HFFc6 (cell line): Measurements from ENCODE around the gene CCL20. TPM values are rescaled to one million over a fixed set of nuclear protein-coding genes. Genes with fewer than 3 reads are reported as not detected.

Experiments used
- DNase-seq: peaks from one replicate; pipeline ENCODE4 v3.0.0-alpha.2; 2018
- H3K27ac Mint-ChIP-seq: 2 replicates; pipeline ENCODE4 v1.8.0; 2020; ENCODE audit warnings: mild to moderate bottlenecking, mixed read lengths
- H3K27me3 Mint-ChIP-seq: 2 replicates; pipeline ENCODE4 v1.8.0; 2021; ENCODE audit warnings: mild to moderate bottlenecking, moderate library complexity, mixed read lengths; ENCODE audit not compliant: insufficient read depth
- H3K36me3 Mint-ChIP-seq: 2 replicates; pipeline ENCODE4 v1.8.0; 2021; ENCODE audit warnings: low read depth, mixed read lengths
- H3K4me1 Mint-ChIP-seq: 2 replicates; pipeline ENCODE4 v1.8.0; 2020; ENCODE audit warnings: low read depth, mixed read lengths
- H3K4me3 Mint-ChIP-seq: 2 replicates; pipeline ENCODE4 v1.8.0; 2020; ENCODE audit warnings: mild to moderate bottlenecking, moderate library complexity, mixed read lengths
- H3K9me3 Mint-ChIP-seq: 2 replicates; pipeline ENCODE4 v1.8.0; 2020; ENCODE audit warnings: mild to moderate bottlenecking, mixed read lengths
- total RNA-seq, 6 experiments: library from RNA; stranded (reverse); fragmentation: NEBNext Ultra II Directional; extraction: Animal tissue kit (Norgen Biotek cat#: 25700); gene quantifications; 2 replicates in 1 of 6; 3 replicates in 5 of 6; pipeline ENCODE4 v1.2.3, GENCODE V29; 2021
- TF ChIP-seq, protein P1 (sequence below): fragments of 200-600 bp; sonication (generic); IDR thresholded peaks from 2 replicates; pipeline ENCODE4 v1.5.0; 2021; ENCODE audit warnings: antibody characterized with exemption, mild to moderate bottlenecking

Gene CCL20
- total RNA-seq, 6 experiments from 2014 or later, result not detected

DNA sequence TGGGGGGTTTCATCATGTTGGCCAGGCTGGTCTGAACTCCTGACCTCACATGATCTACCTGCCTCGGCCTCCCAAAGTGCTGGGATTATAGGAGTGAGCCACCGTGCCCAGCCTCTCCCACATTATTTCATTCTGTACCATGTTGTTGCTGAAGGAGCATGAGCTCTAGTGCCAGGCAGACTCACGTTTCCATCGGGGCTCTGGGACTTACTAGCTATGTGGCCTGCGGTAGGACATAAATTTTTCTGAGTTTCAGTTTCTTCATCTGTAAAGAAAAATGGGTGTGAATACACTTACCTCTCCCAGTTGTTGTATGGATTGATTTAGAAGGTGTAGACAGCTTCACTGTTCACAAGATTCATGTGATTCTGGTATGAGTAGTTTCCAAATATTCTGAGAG lies 30.8 kb upstream of the CCL20 start:
- TF ChIP-seq, protein P1, sequence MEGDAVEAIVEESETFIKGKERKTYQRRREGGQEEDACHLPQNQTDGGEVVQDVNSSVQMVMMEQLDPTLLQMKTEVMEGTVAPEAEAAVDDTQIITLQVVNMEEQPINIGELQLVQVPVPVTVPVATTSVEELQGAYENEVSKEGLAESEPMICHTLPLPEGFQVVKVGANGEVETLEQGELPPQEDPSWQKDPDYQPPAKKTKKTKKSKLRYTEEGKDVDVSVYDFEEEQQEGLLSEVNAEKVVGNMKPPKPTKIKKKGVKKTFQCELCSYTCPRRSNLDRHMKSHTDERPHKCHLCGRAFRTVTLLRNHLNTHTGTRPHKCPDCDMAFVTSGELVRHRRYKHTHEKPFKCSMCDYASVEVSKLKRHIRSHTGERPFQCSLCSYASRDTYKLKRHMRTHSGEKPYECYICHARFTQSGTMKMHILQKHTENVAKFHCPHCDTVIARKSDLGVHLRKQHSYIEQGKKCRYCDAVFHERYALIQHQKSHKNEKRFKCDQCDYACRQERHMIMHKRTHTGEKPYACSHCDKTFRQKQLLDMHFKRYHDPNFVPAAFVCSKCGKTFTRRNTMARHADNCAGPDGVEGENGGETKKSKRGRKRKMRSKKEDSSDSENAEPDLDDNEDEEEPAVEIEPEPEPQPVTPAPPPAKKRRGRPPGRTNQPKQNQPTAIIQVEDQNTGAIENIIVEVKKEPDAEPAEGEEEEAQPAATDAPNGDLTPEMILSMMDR, result no peak
- no peak overlapping the region for H3K27ac Mint-ChIP-seq
- H3K27me3 Mint-ChIP-seq, result peaks cover 25% of the 10 kb centered on the region
- H3K4me3 Mint-ChIP-seq, result no peak overlapping the region
- no peaks in the 10 kb centered on the region for H3K4me1 Mint-ChIP-seq
- DNase-seq, result no peak
- no peaks in the 10 kb centered on the region for H3K36me3 Mint-ChIP-seq
- H3K9me3 Mint-ChIP-seq, result no peaks in the 10 kb centered on the region

DNA sequence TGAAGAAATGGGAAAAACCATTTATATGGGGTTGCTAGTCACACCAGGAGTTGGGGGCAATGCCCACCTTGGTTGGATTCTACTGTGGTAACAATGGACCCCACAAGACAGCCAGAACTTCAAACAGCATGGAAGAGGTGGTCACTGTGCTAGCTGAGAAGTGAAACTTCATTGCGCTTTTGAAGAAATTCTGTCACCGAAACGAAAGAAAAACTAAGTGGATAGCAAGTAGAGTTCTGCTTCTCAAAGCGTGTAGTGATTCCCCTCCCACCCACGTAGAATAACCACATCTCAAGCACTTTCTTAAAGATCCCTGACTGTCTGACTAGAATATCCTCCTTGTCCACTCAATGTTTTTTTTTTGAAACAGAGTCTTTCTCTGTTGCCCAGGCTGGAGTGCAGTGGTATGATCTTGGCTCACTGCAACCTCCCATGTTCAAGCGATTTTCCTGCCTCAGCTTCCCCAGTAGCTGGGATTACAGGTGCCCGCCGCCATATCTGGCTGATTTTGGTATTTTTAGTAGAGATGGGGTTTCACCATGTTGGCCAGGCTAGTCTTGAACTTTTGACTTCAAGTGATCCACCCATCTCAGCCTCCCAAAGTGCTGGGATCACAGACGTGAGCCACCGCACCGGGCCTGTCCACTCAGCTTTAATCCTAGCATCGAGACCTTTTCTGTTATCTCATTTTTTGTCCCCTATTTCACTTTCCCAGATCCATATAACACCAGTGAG lies 30.1 kb upstream of the CCL20 start:
- TF ChIP-seq, protein P1, result no peak
- peaks cover 4% of the 10 kb centered on the region; the same call in 1 of the 2 replicates for H3K4me1 Mint-ChIP-seq
- H3K4me3 Mint-ChIP-seq, result peak overlapping the region; percentile 23; the same call in 1 of the 2 replicates
- no peak overlapping the region for H3K27ac Mint-ChIP-seq
- 0 out of 2 replicates have a peak, but pooled peaks cover 2% of the 10 kb centered on the region for H3K36me3 Mint-ChIP-seq
- peaks cover 20% of the 10 kb centered on the region for H3K27me3 Mint-ChIP-seq
- no peaks in the 10 kb centered on the region for H3K9me3 Mint-ChIP-seq
- no peak for DNase-seq

GRCh38 chr2:227785293-227785692 lies 28.3 kb upstream of the CCL20 start:
- Mint-ChIP-seq H3K27me3 (peaks cover 20% of the 10 kb centered on the region), H3K4me1 (peaks cover 7% of the 10 kb centered on the region; the same call in 1 of the 2 replicates), H3K27ac (no peak overlapping the region), H3K36me3 (0 out of 2 replicates have a peak, but pooled peaks cover 4% of the 10 kb centered on the region), H3K9me3 (no peaks in the 10 kb centered on the region), H3K4me3 (no peak overlapping the region)
- DNase-seq, result no peak
- TF ChIP-seq, protein P1, result no peak

DNA sequence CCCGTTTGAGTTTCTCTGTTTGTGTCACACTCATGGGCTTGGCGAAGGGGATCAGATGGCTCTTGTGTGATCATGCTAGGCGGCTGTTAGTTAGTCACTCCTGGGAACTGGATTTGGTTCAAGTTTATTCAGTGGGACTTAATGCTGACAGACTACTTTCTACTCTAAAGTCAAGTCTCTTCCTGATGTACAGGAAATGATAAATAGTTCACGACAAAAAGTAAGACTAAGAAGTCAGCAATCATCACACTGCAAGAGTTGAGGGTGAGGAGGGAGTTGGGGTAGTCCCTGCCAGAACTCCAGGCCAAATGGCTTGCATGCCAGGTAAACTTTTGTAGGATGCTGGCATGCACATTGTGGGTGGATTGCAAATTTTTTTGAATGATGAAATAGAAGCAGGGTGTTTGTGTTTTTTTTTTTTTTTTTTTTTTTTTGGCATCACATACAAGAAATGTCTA lies 25.1 kb upstream of the CCL20 start:
- H3K4me3 Mint-ChIP-seq, result no peak overlapping the region
- no peaks in the 10 kb centered on the region for H3K9me3 Mint-ChIP-seq
- TF ChIP-seq, protein P1, result no peak
- DNase-seq, result no peak
- H3K4me1 Mint-ChIP-seq, result peaks cover 7% of the 10 kb centered on the region; the same call in 1 of the 2 replicates
- 0 out of 2 replicates have a peak, but pooled peaks cover 4% of the 10 kb centered on the region for H3K36me3 Mint-ChIP-seq
- no peak overlapping the region for H3K27ac Mint-ChIP-seq
- peaks cover 18% of the 10 kb centered on the region for H3K27me3 Mint-ChIP-seq

DNA sequence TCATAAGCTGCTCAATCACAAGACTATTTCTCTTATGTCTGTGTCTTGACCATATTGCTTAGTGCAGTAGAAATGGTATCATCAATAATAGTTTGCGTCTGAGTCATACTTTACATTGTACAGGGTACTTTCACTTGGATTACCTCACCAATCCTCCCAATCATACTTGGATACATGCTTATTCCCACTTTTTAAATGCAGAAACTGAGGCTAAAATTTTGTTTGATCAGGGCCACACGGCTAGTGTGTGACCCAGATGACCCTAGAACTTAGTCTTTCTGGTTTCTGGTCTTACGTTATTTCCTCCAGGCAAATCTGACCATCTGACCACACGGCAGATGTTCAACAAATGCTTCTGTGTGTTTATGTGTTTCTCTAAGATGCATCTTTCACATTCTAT lies 23.8 kb upstream of the CCL20 start:
- H3K4me3 Mint-ChIP-seq, result no peak overlapping the region
- no peaks in the 10 kb centered on the region for H3K9me3 Mint-ChIP-seq
- peaks cover 7% of the 10 kb centered on the region; the same call in 1 of the 2 replicates for H3K4me1 Mint-ChIP-seq
- no peak for DNase-seq
- no peak overlapping the region for H3K27ac Mint-ChIP-seq
- H3K36me3 Mint-ChIP-seq, result 0 out of 2 replicates have a peak, but pooled peaks cover 4% of the 10 kb centered on the region
- TF ChIP-seq, protein P1, result no peak
- H3K27me3 Mint-ChIP-seq, result peaks cover 14% of the 10 kb centered on the region
